GM12873 (cell line): ENCODE measurements around the gene NXN.

Experiments
- CTCF ChIP-seq: IDR thresholded peaks from 2 replicates; pipeline ENCODE4 v1.5.1; 2012; ENCODE audit warnings: low read depth, mild to moderate bottlenecking, moderate library complexity, low read length, control low read depth; ENCODE audit not compliant: insufficient read depth; ENCODE audit errors: missing control alignments

NXN gene

DNA sequence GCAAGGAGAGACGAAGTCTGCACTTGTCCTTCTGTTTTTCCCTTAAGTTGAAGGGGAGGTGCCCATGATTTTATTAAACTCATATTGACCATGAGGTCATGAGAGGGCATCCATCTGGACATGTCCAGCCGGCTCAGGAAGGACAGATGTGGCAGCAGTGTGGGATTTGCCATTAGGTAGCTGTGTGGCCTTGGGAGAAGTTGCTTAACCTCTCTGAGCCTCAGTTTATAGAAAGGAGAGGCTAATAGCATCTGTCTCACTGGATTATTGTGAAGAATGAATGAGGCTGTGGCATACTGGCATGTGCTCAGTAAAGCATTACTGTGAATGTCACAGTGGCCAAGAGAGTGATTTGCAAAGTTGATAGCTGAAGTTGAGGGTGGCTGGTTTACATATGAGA, 18.5 kb upstream of the NXN start:
- no peak for TF ChIP-seq CTCF

- TF ChIP-seq CTCF, result peak; percentile 88
Observed at GRCh38 chr17:996554-997344, 17.2 kb upstream of the NXN start, which contains the start of gene TIMM22. Gene TIMM22, plus strand, starts transcription at chr17:997129. Its CDS starts 14 bp downstream, at chr17:997143.

GRCh38 chr17:992933-993332, 13.4 kb upstream of the NXN start:
- TF ChIP-seq CTCF, result no peak

GRCh38 chr17:988561-988960, 9.0 kb upstream of the NXN start:
- no peak for TF ChIP-seq CTCF

DNA sequence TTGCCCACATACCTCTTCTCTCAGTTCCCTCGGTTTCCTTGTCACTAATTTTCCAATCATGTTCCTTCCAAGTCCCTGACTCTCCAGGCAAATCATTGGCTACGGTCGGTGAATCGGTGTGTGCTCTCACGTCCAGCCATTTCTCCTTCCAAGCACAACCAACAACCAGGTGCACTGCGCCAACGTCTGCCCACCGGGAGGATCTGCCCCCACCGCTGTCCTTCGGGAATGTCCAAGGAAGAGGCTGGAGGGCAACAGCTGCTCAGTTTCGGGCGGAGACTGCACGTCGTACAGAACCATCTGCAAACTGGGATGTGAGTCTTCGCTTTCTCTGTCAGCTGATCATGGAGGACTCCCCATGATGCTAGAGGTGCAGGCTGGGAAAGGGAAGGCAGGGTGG, 8.4 kb upstream of the NXN start:
- TF ChIP-seq CTCF, result no peak

DNA sequence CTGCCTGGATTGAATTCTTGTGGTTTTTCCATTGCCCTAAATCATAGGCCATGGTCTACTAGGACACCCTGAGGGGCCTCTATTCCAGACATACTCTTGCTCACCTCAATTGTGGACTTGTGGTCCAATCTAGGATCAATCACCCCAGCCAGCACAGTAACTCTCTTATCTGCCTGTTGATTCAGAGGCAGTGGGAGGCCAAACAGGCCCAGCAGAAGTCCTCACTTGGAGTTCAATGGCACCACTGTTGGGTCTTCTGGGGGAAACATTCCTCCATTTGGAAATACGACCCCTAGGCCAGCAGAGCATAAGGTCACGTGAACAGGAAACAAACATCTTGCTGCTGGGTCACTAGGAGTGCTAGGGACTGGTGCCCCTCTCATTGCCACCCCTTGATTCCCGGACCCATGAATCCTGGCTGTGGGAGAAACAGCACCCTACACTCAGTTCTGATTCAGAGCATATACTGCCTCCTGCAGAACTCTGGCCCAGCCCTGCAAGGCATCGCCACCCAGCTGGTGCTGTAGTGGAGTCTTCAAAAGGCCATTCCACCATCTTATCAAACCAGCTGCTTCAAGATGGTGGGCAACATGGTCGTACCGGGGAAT, 6.8 kb upstream of the NXN start:
- no peak for TF ChIP-seq CTCF

DNA sequence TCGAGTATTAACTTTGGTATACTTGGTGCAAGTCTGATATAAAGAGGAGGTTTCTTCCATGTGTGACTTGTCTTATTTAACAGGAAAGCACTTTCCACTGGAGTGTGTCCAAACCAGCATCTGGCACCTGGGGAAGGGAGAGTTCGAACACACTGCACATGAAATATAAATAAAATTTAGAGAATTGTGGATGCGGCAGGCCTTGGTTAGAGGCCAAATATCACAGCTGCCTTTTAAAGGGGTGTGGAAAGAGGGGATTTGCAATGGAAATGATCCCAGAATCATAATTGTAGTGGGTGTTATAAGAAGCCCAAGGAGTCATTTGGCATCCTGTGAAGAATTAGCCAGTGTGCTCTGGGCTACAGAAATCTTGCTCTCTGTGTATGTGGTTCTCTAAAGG, 4.3 kb upstream of the NXN start:
- TF ChIP-seq CTCF, result no peak
